ENCODE data around the gene ENO3. TPM values are rescaled to one million over a fixed set of nuclear protein-coding genes. Genes with fewer than 3 reads are reported as not detected.

The ENO3 gene
- total RNA-seq = 1.1 and 1.6 TPM in 2 replicates

GRCh38 chr17:4950746-4951204 lies at the start of gene ENO3:
Gene ENO3, plus strand, starts transcription at chr17:4951119. Its CDS starts 711 bp downstream, at chr17:4951830.

GRCh38 chr17:4903051-4903818 lies 47.7 kb upstream of the ENO3 start, which contains the start of gene CHRNE:
Gene CHRNE, minus strand, starts transcription at chr17:4903098. Its CDS starts 35 bp downstream, at chr17:4903063.

GRCh38 chr17:4931963-4932362 lies 19.0 kb upstream of the ENO3 start, which contains the start of gene GP1BA:
Gene GP1BA, plus strand, starts transcription at chr17:4932277. Its CDS starts 328 bp downstream, at chr17:4932605.

GRCh38 chr17:4939796-4940554 lies 10.9 kb upstream of the ENO3 start, which contains the start of the genes RNF167 and SLC25A11:
Gene RNF167, plus strand, starts transcription at chr17:4940268. Its CDS starts 642 bp downstream, at chr17:4940910.
Gene SLC25A11, minus strand, starts transcription at chr17:4940046. Its CDS starts 136 bp downstream, at chr17:4939910.

GRCh38 chr17:4948166-4948930 lies 2.6 kb upstream of the ENO3 start, which contains the start of gene PFN1:
Gene PFN1, minus strand, starts transcription at chr17:4948530. Its CDS starts 136 bp downstream, at chr17:4948394.

GRCh38 chr17:4967539-4968485 lies 16.9 kb downstream of the ENO3 start, which contains the start of gene SPAG7:
Gene SPAG7, minus strand, starts transcription at chr17:4967817. Its CDS starts 13 bp downstream, at chr17:4967804.

GRCh38 chr17:4986951-4987766 lies 36.2 kb downstream of the ENO3 start, which contains the start of gene CAMTA2:
Gene CAMTA2, minus strand, starts transcription at chr17:4987675. Its CDS starts 1,453 bp downstream, at chr17:4986222.

GRCh38 chr17:4997302-4998026 lies 46.5 kb downstream of the ENO3 start, which contains the start of the genes INCA1 and KIF1C:
Gene INCA1, minus strand, starts transcription at chr17:4997522. Its CDS starts 3,085 bp downstream, at chr17:4994437.
Gene KIF1C, plus strand, starts transcription at chr17:4997950. Its CDS starts 2,297 bp downstream, at chr17:5000247.

Small RNAs within 50 kb of the gene (small RNA-seq; reads per million reads assigned to genes)
- not detected for gene MIR6864
- 0.22 reads per million for gene MIR6865

Other genes with a start within 250 kb of the ENO3 start
- gene PELP1, start 247.0 kb upstream of the ENO3 start, total RNA-seq = 22.8 and 30.1 TPM in 2 replicates
- gene ARRB2, start 240.5 kb upstream of the ENO3 start, total RNA-seq = 9.2 and 16.0 TPM in 2 replicates
- 13.5 and 16.9 TPM in 2 replicates for gene MED11, start 219.7 kb upstream of the ENO3 start, total RNA-seq
- 0.20 TPM in 1 of 2 replicates, not detected in the other for gene ZMYND15, start 211.3 kb upstream of the ENO3 start, total RNA-seq
- gene CXCL16, start 211.2 kb upstream of the ENO3 start, total RNA-seq = 1.6 and 2.6 TPM in 2 replicates
- gene TM4SF5, start 179.2 kb upstream of the ENO3 start, total RNA-seq = not detected in 2 replicates
- 0.59 TPM in 1 of 2 replicates, not detected in the other for gene VMO1, start 164.8 kb upstream of the ENO3 start, total RNA-seq
- 0.37 TPM in 1 of 2 replicates, not detected in the other for gene GLTPD2, start 162.2 kb upstream of the ENO3 start, total RNA-seq
- gene PSMB6, start 155.0 kb upstream of the ENO3 start, total RNA-seq = 111 and 116 TPM in 2 replicates
- gene PLD2, start 144.0 kb upstream of the ENO3 start, total RNA-seq = 17.6 and 18.2 TPM in 2 replicates
- 32.0 and 37.3 TPM in 2 replicates for gene MINK1, start 117.8 kb upstream of the ENO3 start, total RNA-seq
- 0.37 and 0.59 TPM in 2 replicates for gene C17orf107, start 51.6 kb upstream of the ENO3 start, total RNA-seq
- 0.37 TPM in 1 of 2 replicates, not detected in the other for gene CHRNE, start 48.0 kb upstream of the ENO3 start, total RNA-seq
- not detected in 2 replicates for gene GP1BA, start 18.8 kb upstream of the ENO3 start, total RNA-seq
- gene SLC25A11, start 11.1 kb upstream of the ENO3 start, total RNA-seq = 50.0 and 50.2 TPM in 2 replicates
- 29.4 and 29.9 TPM in 2 replicates for gene RNF167, start 10.9 kb upstream of the ENO3 start, total RNA-seq
- 412 and 494 TPM in 2 replicates for gene PFN1, start 2.6 kb upstream of the ENO3 start, total RNA-seq
- 30.1 and 37.5 TPM in 2 replicates for gene SPAG7, start 16.7 kb downstream of the ENO3 start, total RNA-seq
- gene CAMTA2, start 36.6 kb downstream of the ENO3 start, total RNA-seq = 10.3 and 20.3 TPM in 2 replicates
- 0.37 TPM in 1 of 2 replicates, not detected in the other for gene INCA1, start 46.4 kb downstream of the ENO3 start, total RNA-seq
- gene KIF1C, start 46.8 kb downstream of the ENO3 start, total RNA-seq = 38.6 and 50.8 TPM in 2 replicates
- under 0.01 TPM in 1 of 2 replicates, not detected in the other for gene SLC52A1, start 84.3 kb downstream of the ENO3 start, total RNA-seq
- gene ZFP3, start 127.3 kb downstream of the ENO3 start, total RNA-seq = 1.5 and 2.0 TPM in 2 replicates
- gene ZNF232, start 160.8 kb downstream of the ENO3 start, total RNA-seq = 7.2 and 7.3 TPM in 2 replicates
- gene USP6, start 164.9 kb downstream of the ENO3 start, total RNA-seq = not detected in 2 replicates
- gene ZNF594, start 240.7 kb downstream of the ENO3 start, total RNA-seq = 5.1 and 6.6 TPM in 2 replicates